ENCODE data around the gene CHRD. TPM values are rescaled to one million over a fixed set of nuclear protein-coding genes. Genes with fewer than 3 reads are reported as not detected.

Gene CHRD
- total RNA-seq (10 to 100 TPM in 1 of 5 donors, 1 to 10 TPM in 4; 6.1 to 27.2 (median 9.2) TPM), polyA plus RNA-seq (1 to 10 TPM; 5.2 to 7.1 (median 5.7) TPM)
- long read RNA-seq, donor 1, result 0 reads
- long read RNA-seq, donor 2, result 0 reads
- long read RNA-seq, donor 3, result 0 reads
- long read RNA-seq, donor 4, result 0 reads
- long read RNA-seq, donor 5, result 0 reads
- long read RNA-seq, donor 6, result 0 reads
- long read RNA-seq, donor 7, result 0 reads
- long read RNA-seq, donor 8, partial matches to known transcripts, result 0 of 1 reads
- long read RNA-seq, donor 8, other reads (novel, unspliced or antisense), result 0 of 1 reads
- long read RNA-seq, donor 9, result 0 reads
- long read RNA-seq, donor 10, result 0 reads

DNA sequence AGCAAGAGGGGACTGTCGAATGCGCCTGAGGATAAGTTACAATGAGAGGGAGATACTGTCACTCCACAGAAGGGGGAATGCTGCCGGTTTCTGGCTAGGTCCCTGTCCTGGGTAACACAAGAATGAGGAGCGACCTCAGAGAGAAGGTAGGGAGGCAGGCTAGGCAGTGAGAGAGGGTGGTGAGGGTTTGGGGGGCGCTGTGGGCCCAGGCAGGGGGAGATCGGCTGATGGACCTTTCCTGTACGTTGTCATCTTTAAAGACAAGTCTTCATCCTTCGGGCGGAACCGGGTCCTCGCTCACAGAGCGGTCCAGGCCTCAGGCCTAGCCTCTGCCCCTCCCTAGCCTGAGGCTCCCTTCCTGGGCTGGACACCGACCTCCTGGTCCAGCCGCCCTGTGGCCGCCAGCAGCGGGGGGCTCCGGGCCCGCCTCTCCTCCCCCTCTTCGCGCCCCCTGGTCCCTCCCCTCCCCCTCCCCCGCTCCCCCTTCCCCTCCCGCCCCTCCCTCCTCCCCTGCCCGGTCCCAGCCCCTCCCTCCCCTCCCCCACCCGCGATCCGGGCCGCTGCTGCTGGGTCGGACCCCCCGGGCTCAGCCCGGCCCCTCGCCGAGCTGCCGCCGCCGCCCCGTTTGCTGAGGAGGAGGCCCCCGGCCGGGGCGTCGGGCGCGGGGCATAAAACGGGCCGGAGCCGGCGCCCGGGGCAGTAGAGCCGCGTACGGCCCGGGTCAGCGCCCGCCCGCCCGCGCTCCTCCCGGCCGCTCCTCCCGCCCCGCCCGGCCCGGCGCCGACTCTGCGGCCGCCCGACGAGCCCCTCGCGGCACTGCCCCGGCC, at the start of gene CHRD:
Gene CHRD, plus strand, starts transcription at position 697 of the 827 bp plus-strand sequence. CDS start 265 bp downstream, outside the sequence.
- peaks cover 23 to 45% (median 37%) of the 10 kb centered on the region in 4 donors for H3K4me1 ChIP-seq
- peaks cover 0 to 7% (median 2%) of the 10 kb centered on the region in 4 donors for H3K36me3 ChIP-seq
- peaks cover 0 to 71% (median 32%) of the 10 kb centered on the region in 3 donors for H3K27me3 ChIP-seq
- no peak for TF ChIP-seq POLR2AphosphoS5 (IDR thresholded peaks at IDR 0.05)
- TF ChIP-seq, protein P1, sequence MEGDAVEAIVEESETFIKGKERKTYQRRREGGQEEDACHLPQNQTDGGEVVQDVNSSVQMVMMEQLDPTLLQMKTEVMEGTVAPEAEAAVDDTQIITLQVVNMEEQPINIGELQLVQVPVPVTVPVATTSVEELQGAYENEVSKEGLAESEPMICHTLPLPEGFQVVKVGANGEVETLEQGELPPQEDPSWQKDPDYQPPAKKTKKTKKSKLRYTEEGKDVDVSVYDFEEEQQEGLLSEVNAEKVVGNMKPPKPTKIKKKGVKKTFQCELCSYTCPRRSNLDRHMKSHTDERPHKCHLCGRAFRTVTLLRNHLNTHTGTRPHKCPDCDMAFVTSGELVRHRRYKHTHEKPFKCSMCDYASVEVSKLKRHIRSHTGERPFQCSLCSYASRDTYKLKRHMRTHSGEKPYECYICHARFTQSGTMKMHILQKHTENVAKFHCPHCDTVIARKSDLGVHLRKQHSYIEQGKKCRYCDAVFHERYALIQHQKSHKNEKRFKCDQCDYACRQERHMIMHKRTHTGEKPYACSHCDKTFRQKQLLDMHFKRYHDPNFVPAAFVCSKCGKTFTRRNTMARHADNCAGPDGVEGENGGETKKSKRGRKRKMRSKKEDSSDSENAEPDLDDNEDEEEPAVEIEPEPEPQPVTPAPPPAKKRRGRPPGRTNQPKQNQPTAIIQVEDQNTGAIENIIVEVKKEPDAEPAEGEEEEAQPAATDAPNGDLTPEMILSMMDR (IDR thresholded peaks at IDR 0.05), result no peak
- TF ChIP-seq EP300 (IDR thresholded peaks at IDR 0.05), result no peak
- no peak for TF ChIP-seq POLR2A (IDR thresholded peaks at IDR 0.05)
- intact Hi-C loops (cut with DNase I; ENCODE audit: low total_unique reads), result loop anchor here (10.0 kb wide), 1 partner anchor 135 kb away; no protein-coding TSS in a partner anchor
- no peaks in the 10 kb centered on the region for H3K9me3 ChIP-seq
- 26 to 50% (median 42%) methylated on average over 10 to 52 of the region's 71 CpGs for WGBS, 5 donors
- peak in 1 of 2 donors; percentile 58 for DNase-seq
- peak within 1 kb of the TSS; percentile 15 to 79 (median 71) for H3K27ac ChIP-seq
- peak within 1 kb of the TSS; percentile 57 to 62 (median 60) for H3K4me3 ChIP-seq

DNA sequence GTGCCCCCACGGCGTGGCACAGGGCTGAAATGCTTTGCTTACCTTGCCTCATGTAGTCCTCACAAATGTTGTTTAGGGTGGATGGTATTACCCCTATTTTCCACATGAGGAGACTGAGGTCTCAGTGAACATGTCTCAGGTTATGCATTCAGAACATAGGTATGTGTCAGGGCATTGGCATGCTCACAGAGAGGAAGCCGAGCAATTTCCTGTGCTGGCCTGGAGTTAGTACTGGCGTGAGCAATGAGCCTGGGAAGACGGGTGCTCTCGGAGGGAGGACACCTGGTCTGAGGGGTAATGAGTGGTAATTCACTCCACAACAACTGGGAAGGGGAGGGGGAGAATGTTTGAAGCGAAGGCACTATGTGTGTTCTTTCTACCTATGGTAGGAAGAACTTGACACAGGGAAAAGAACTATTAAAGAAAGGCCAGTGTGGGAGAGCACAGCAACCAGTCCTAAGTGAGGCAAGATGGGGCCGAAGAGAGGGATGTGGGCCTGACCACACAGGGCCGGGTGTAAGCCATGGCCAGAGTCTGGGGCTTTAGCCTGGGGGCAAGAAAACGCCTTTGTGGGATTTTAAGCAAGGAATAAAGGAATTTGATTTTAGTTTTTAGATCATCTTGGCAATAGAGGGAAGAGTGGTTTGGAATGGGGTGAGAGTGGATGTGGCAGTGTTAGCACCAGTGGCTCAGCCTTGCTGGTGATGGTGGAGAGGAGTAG, 47.3 kb upstream of the CHRD start:
- 73 to 85% (median 79%) methylated on average over 10 of the region's 10 CpGs for WGBS, 5 donors

DNA sequence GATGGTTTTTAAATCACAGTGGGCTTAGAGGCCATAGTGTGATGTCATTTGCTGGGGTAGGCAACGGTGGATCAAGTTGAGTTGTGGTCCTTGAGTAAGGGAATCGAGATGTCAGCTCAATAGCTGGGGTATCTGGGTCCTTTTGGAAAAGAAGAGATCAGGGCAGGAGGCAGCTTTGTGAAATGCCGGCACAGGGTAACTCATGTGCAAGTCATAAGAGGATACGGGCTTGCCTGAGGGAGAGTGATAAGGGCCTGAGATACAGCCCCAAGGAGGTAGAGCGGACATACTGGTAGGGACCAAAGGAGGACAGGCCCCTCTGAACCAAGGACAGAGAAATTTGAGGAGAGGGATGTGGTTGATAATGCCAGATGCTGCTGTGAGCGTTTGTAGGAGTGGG, 46.7 kb upstream of the CHRD start:
- no peak overlapping the region for H3K4me3 ChIP-seq
- no peak for DNase-seq
- TF ChIP-seq POLR2A (IDR thresholded peaks at IDR 0.05), result no peak
- TF ChIP-seq POLR2AphosphoS5 (IDR thresholded peaks at IDR 0.05), result no peak
- TF ChIP-seq, protein P1 (IDR thresholded peaks at IDR 0.05), result no peak
- no peak for TF ChIP-seq EP300 (IDR thresholded peaks at IDR 0.05)
- peak overlapping the region in 4 of 5 donors; percentile 24 to 99 (median 78) for H3K27ac ChIP-seq
- WGBS, 5 donors, result 72 to 79% (median 78%) methylated on average over 6 of the region's 6 CpGs
- H3K4me1 ChIP-seq, result peaks cover 21 to 63% (median 28%) of the 10 kb centered on the region in 4 donors
- H3K9me3 ChIP-seq, result no peaks in the 10 kb centered on the region
- intact Hi-C loops (cut with DNase I; ENCODE audit: low total_unique reads), result no loop called here
- no peaks in the 10 kb centered on the region for H3K27me3 ChIP-seq
- peaks cover 65 to 72% (median 72%) of the 10 kb centered on the region in 4 donors for H3K36me3 ChIP-seq

More for the DNA sequence above, 47.3 kb upstream of the CHRD start:
- Histone ChIP-seq H3K27ac (peak overlapping the region in 4 of 5 donors; percentile 24 to 99 (median 78)), H3K4me1 (peaks cover 15 to 56% (median 22%) of the 10 kb centered on the region in 4 donors), H3K4me3 (no peak overlapping the region), H3K36me3 (peaks cover 71 to 79% (median 78%) of the 10 kb centered on the region in 4 donors), H3K27me3 (no peaks in the 10 kb centered on the region), H3K9me3 (no peaks in the 10 kb centered on the region)
- intact Hi-C loops (cut with DNase I; ENCODE audit: low total_unique reads), result no loop called here
- TF ChIP-seq POLR2AphosphoS5 (IDR thresholded peaks at IDR 0.05) (peak in 1 of 3 donors; percentile 16), POLR2A (IDR thresholded peaks at IDR 0.05) (no peak), EP300 (IDR thresholded peaks at IDR 0.05) (no peak)
- TF ChIP-seq, protein P1 (IDR thresholded peaks at IDR 0.05), result no peak
- DNase-seq, result no peak

Measured in stomach (tissue), 19 donors.